Activated T-helper 2 cell treated with anti-CD3 and anti-CD28 coated beads, Interferon-gamma antibody, Interleukin-2, Interleukin-4, amounts not matched to agents 10 μg/mL and 5 μg/mL and 100 μg/mL, durations not matched to agents 14 hours and 24 hours and 36 hours (primary cell): Measurements from ENCODE around the gene PLA2G4C. TPM values are rescaled to one million over a fixed set of nuclear protein-coding genes. Genes with fewer than 3 reads are reported as not detected.

ENCODE experiments used
- DNase-seq: peaks from one replicate; pipeline ENCODE4 v3.0.0; 2021; ENCODE audit warnings: low spot score
- H3K27ac Mint-ChIP-seq: one replicate; pipeline ENCODE4 v1.8.0; 2021; ENCODE audit warnings: mixed read lengths
- H3K27me3 Mint-ChIP-seq: one replicate; pipeline ENCODE4 v1.8.0; 2021; ENCODE audit warnings: low read depth, mixed read lengths
- H3K36me3 Mint-ChIP-seq: one replicate; pipeline ENCODE4 v1.8.0; 2021; ENCODE audit warnings: low read depth, mixed read lengths
- H3K4me1 Mint-ChIP-seq: one replicate; pipeline ENCODE4 v1.8.0; 2021; ENCODE audit warnings: low read depth, mixed read lengths
- H3K4me3 Mint-ChIP-seq: one replicate; pipeline ENCODE4 v1.8.0; 2021; ENCODE audit warnings: low read depth, mild to moderate bottlenecking, moderate library complexity, mixed read lengths
- H3K9me3 Mint-ChIP-seq: one replicate; pipeline ENCODE4 v1.8.0; 2021; ENCODE audit warnings: mixed read lengths
- intact Hi-C: fragments of 100-400 bp; cut with micrococcal nuclease; formaldehyde crosslinking; loops from one replicate; pipeline ENCODE4 v1.15.1; 2023
- total RNA-seq: library from RNA; stranded (reverse); gene quantifications from 2 replicates; pipeline ENCODE4 v1.2.3, GENCODE V29; 2022

PLA2G4C gene
- total RNA-seq, 1 donor from 2014 or later: 11.3 TPM

- Mint-ChIP-seq H3K4me1 (no peaks in the 10 kb centered on the region), H3K4me3 (no peak overlapping the region), H3K27me3 (peaks cover 3% of the 10 kb centered on the region), H3K9me3 (no peaks in the 10 kb centered on the region), H3K36me3 (no peaks in the 10 kb centered on the region), H3K27ac (no peak overlapping the region)
- DNase-seq: no peak
- intact Hi-C loops: no loop called here
Observed at GRCh38 chr19:48030073-48030472, 80.5 kb downstream of the PLA2G4C start.

- DNase-seq: no peak
- Mint-ChIP-seq H3K27ac (no peak overlapping the region), H3K4me1 (no peaks in the 10 kb centered on the region), H3K4me3 (no peak overlapping the region), H3K36me3 (no peaks in the 10 kb centered on the region), H3K27me3 (peaks cover 3% of the 10 kb centered on the region), H3K9me3 (no peaks in the 10 kb centered on the region)
- intact Hi-C loops: no loop called here
Observed at GRCh38 chr19:48029431-48029830, 81.2 kb downstream of the PLA2G4C start.

GRCh38 chr19:48025480-48025879, 85.1 kb downstream of the PLA2G4C start:
- Mint-ChIP-seq H3K36me3 (no peaks in the 10 kb centered on the region), H3K27me3 (peaks cover 7% of the 10 kb centered on the region), H3K27ac (no peak overlapping the region), H3K4me1 (no peaks in the 10 kb centered on the region), H3K4me3 (no peak overlapping the region), H3K9me3 (no peaks in the 10 kb centered on the region)
- DNase-seq: no peak
- intact Hi-C loops: no loop called here

- Mint-ChIP-seq H3K9me3 (no peaks in the 10 kb centered on the region), H3K36me3 (no peaks in the 10 kb centered on the region), H3K4me3 (no peak overlapping the region), H3K4me1 (no peaks in the 10 kb centered on the region), H3K27ac (no peak overlapping the region), H3K27me3 (peaks cover 8% of the 10 kb centered on the region)
- intact Hi-C loops: no loop called here
- DNase-seq: no peak
Observed at GRCh38 chr19:48023518-48023917, 87.1 kb downstream of the PLA2G4C start.

- no peak overlapping the region for H3K27ac Mint-ChIP-seq
- H3K36me3 Mint-ChIP-seq: no peaks in the 10 kb centered on the region
- intact Hi-C loops: no loop called here
- DNase-seq: no peak
- H3K4me3 Mint-ChIP-seq: no peak overlapping the region
- peaks cover 7% of the 10 kb centered on the region for H3K27me3 Mint-ChIP-seq
- no peaks in the 10 kb centered on the region for H3K9me3 Mint-ChIP-seq
- H3K4me1 Mint-ChIP-seq: no peaks in the 10 kb centered on the region
Observed at GRCh38 chr19:48023011-48023410, 87.6 kb downstream of the PLA2G4C start.

GRCh38 chr19:48020686-48021085, 89.9 kb downstream of the PLA2G4C start:
- no peak overlapping the region for H3K27ac Mint-ChIP-seq

GRCh38 chr19:48010932-48011758, 99.5 kb downstream of the PLA2G4C start:
- Mint-ChIP-seq H3K4me3 (no peak overlapping the region), H3K4me1 (no peaks in the 10 kb centered on the region), H3K9me3 (no peaks in the 10 kb centered on the region), H3K27me3 (no peaks in the 10 kb centered on the region), H3K27ac (no peak overlapping the region), H3K36me3 (no peaks in the 10 kb centered on the region)
- no peak for DNase-seq
- intact Hi-C loops: no loop called here

More at GRCh38 chr19:48020686-48021085, 89.9 kb downstream of the PLA2G4C start:
- H3K4me3 Mint-ChIP-seq: no peak overlapping the region
- intact Hi-C loops: no loop called here
- no peaks in the 10 kb centered on the region for H3K9me3 Mint-ChIP-seq
- no peaks in the 10 kb centered on the region for H3K4me1 Mint-ChIP-seq
- H3K27me3 Mint-ChIP-seq: peaks cover 5% of the 10 kb centered on the region
- DNase-seq: no peak
- H3K36me3 Mint-ChIP-seq: no peaks in the 10 kb centered on the region

- DNase-seq: no peak
- Mint-ChIP-seq H3K9me3 (no peaks in the 10 kb centered on the region), H3K27ac (no peak overlapping the region), H3K27me3 (no peaks in the 10 kb centered on the region), H3K4me3 (no peak overlapping the region), H3K36me3 (no peaks in the 10 kb centered on the region), H3K4me1 (no peaks in the 10 kb centered on the region)
- intact Hi-C loops: no loop called here
Observed at GRCh38 chr19:48006762-48007161, 103.9 kb downstream of the PLA2G4C start.

- no peak for DNase-seq
- H3K9me3 Mint-ChIP-seq: no peaks in the 10 kb centered on the region
- H3K27me3 Mint-ChIP-seq: no peaks in the 10 kb centered on the region
- no peak overlapping the region for H3K4me3 Mint-ChIP-seq
- intact Hi-C loops: no loop called here
- H3K27ac Mint-ChIP-seq: no peak overlapping the region
- H3K36me3 Mint-ChIP-seq: no peaks in the 10 kb centered on the region
- no peaks in the 10 kb centered on the region for H3K4me1 Mint-ChIP-seq
Observed at GRCh38 chr19:48004236-48004635, 106.4 kb downstream of the PLA2G4C start.

GRCh38 chr19:48000846-48001245, 109.8 kb downstream of the PLA2G4C start:
- H3K27ac Mint-ChIP-seq: no peak overlapping the region
- no peak overlapping the region for H3K4me3 Mint-ChIP-seq

GRCh38 chr19:47998800-47999199, 111.8 kb downstream of the PLA2G4C start:
- Mint-ChIP-seq H3K36me3 (no peaks in the 10 kb centered on the region), H3K4me3 (no peak overlapping the region), H3K9me3 (no peaks in the 10 kb centered on the region), H3K27ac (no peak overlapping the region), H3K4me1 (no peaks in the 10 kb centered on the region), H3K27me3 (no peaks in the 10 kb centered on the region)
- intact Hi-C loops: no loop called here
- no peak for DNase-seq

More at GRCh38 chr19:48000846-48001245, 109.8 kb downstream of the PLA2G4C start:
- Mint-ChIP-seq H3K9me3 (no peaks in the 10 kb centered on the region), H3K27me3 (no peaks in the 10 kb centered on the region), H3K36me3 (no peaks in the 10 kb centered on the region), H3K4me1 (no peaks in the 10 kb centered on the region)
- no peak for DNase-seq
- intact Hi-C loops: no loop called here
